ENCODE measurements around the gene OR52B6.

DNA sequence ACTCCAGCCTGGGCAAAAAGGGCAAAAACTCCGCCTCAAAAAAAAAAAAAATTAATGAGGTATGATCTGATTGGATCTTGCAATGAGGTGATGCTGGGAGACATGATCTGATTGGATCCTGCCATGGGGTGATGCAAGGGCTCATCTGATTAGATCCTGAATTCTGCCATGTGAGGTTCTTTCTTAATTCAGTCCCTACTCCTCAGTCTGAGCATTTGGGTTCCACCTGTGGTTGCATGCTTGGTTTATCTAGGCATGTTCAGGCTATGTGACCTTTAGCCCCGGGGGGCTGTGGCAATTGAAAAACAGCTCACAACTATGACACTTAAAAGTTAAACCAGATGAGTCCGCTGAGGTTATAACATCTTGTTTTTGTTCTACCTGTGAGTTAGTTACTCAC, 10.9 kb downstream of the OR52B6 start:
- no peak for TF ChIP-seq TARDBP (IDR thresholded peaks at IDR 0.05)
- no peak for TF ChIP-seq L3MBTL2 (conservative IDR thresholded peaks at IDR 0.05)
- no peak for TF ChIP-seq SP1 (IDR thresholded peaks at IDR 0.05)
- TF ChIP-seq FOXK2 (IDR thresholded peaks at IDR 0.05), result no peak
- no peak for TF ChIP-seq ZNF384 (IDR thresholded peaks at IDR 0.05)
- no peak for TF ChIP-seq FOXM1 (IDR thresholded peaks at IDR 0.05; ENCODE audit: borderline replicate concordance)
- no peak for TF ChIP-seq BHLHE40 (IDR thresholded peaks at IDR 0.05; ENCODE audit: borderline replicate concordance)
